ENCODE measurements around the gene CDK5. TPM values are rescaled to one million over a fixed set of nuclear protein-coding genes. Genes with fewer than 3 reads are reported as not detected.

Gene CDK5
- total and polyA plus RNA-seq, 12 donors: 15.4 to 29.8 (median 19.7) TPM

GRCh38 chr7:151091988-151092387 lies 34.3 kb upstream of the CDK5 start:
- no peak overlapping the region for H3K27ac ChIP-seq
- no peaks in the 10 kb centered on the region for H3K27me3 ChIP-seq
- WGBS, 4 donors: 88 to 90% (median 89%) methylated on average over 13 to 14 of the region's 14 CpGs
- DNase-seq: peak in 1 of 7 donors; percentile 6
- intact Hi-C loops (cut with DNase I): no loop called here
- no peaks in the 10 kb centered on the region for H3K36me3 ChIP-seq (replicated peaks in 1 of 2)
- peaks cover 16 to 42% of the 10 kb centered on the region in 2 donors for H3K4me1 ChIP-seq (replicated peaks in 1 of 2)
- no peak overlapping the region for H3K4me3 ChIP-seq
- TF ChIP-seq POLR2A (IDR thresholded peaks at IDR 0.05): no peak
- no peak for TF ChIP-seq CTCF (IDR thresholded peaks at IDR 0.05)
- no peaks in the 10 kb centered on the region for H3K9me3 ChIP-seq (replicated peaks in 1 of 3)

DNA sequence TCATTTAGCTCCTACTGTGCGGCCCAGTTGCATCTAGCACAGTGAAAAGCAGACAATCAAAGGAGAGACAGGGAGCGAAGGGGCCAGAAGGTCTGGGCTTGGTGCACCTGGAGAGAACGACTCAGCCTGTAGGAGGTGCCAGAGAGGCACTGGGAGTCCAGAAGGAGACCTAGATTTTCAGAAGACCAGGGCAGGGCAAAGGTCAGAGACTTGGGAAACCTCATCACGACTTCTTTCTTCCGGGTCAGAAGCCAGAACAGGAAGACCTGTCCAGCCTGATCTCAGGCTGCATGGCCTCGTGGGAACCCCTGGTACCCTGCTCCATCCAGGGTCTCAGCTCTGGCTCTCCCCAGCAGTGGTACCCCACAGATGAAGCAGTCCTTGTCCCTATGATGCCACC lies 33.7 kb upstream of the CDK5 start:
- Histone ChIP-seq H3K4me3 (no peak overlapping the region), H3K9me3 (replicated peaks in 1 of 3) (no peaks in the 10 kb centered on the region), H3K27ac (no peak overlapping the region), H3K36me3 (replicated peaks in 1 of 2) (no peaks in the 10 kb centered on the region), H3K27me3 (no peaks in the 10 kb centered on the region), H3K4me1 (replicated peaks in 1 of 2) (peaks cover 16 to 42% of the 10 kb centered on the region in 2 donors)
- intact Hi-C loops (cut with DNase I): no loop called here
- TF ChIP-seq POLR2A (IDR thresholded peaks at IDR 0.05) (no peak), CTCF (IDR thresholded peaks at IDR 0.05) (peak in 4 of 6 experiments; percentile 13 to 34 (median 31))
- WGBS, 4 donors: 52 to 62% (median 55%) methylated on average over 5 to 6 of the region's 6 CpGs
- peak in 3 of 7 donors; percentile 19 to 40 (median 36) for DNase-seq

DNA sequence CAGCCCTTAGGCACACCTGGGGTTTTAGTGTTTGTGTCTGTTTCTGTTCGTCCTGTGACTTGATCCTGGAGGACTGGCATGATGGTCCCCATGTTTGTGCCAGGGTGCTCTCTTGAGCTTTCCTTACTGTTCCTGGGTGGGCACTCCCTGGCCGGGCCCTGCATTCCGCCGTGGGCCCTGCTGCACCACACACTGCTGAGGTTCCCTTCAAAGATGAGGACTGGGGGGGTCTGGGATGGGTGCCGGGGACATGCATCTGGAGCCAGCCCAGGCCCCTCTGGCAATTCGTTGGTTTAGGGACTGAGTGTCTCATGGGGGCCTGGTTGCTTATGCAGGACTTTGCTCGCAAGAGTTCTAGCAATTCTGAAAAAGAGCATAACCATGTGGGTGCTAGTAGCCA lies 33.3 kb upstream of the CDK5 start:
- Histone ChIP-seq H3K27ac (no peak overlapping the region), H3K4me3 (no peak overlapping the region), H3K36me3 (replicated peaks in 1 of 2) (no peaks in the 10 kb centered on the region), H3K27me3 (no peaks in the 10 kb centered on the region), H3K9me3 (replicated peaks in 1 of 3) (no peaks in the 10 kb centered on the region), H3K4me1 (replicated peaks in 1 of 2) (peaks cover 16 to 42% of the 10 kb centered on the region in 2 donors)
- intact Hi-C loops (cut with DNase I): no loop called here
- TF ChIP-seq CTCF (IDR thresholded peaks at IDR 0.05) (no peak), POLR2A (IDR thresholded peaks at IDR 0.05) (no peak)
- 87 to 94% (median 89%) methylated on average over 4 to 7 of the region's 7 CpGs for WGBS, 4 donors
- DNase-seq: no peak

GRCh38 chr7:151089893-151090730 lies 32.4 kb upstream of the CDK5 start:
- TF ChIP-seq POLR2A (IDR thresholded peaks at IDR 0.05) (no peak), CTCF (IDR thresholded peaks at IDR 0.05) (no peak)
- H3K9me3 ChIP-seq (replicated peaks in 1 of 3): no peaks in the 10 kb centered on the region
- H3K4me1 ChIP-seq (replicated peaks in 1 of 2): peaks cover 21 to 50% of the 10 kb centered on the region in 2 donors
- H3K27me3 ChIP-seq: no peaks in the 10 kb centered on the region
- H3K36me3 ChIP-seq (replicated peaks in 1 of 2): no peaks in the 10 kb centered on the region
- 74 to 80% (median 80%) methylated on average over 17 to 22 of the region's 22 CpGs for WGBS, 4 donors
- peak in 1 of 7 donors; percentile 23 for DNase-seq
- H3K4me3 ChIP-seq: peak overlapping the region in 1 of 4 donors; percentile 85
- peak overlapping the region; percentile 23 to 94 (median 76) for H3K27ac ChIP-seq
- intact Hi-C loops (cut with DNase I): no loop called here

All from adrenal gland (tissue), 12 donors.